HG03565 (cell line): ENCODE results near the gene WDR70.

Experiments used
- ATAC-seq: cut with Tn5 transposase; IDR thresholded peaks from one replicate; pipeline ENCODE4 v1.9.1; 2021; ENCODE audit warnings: mild to moderate bottlenecking, moderate library complexity; ENCODE audit not compliant: unreplicated experiment

Gene WDR70

DNA sequence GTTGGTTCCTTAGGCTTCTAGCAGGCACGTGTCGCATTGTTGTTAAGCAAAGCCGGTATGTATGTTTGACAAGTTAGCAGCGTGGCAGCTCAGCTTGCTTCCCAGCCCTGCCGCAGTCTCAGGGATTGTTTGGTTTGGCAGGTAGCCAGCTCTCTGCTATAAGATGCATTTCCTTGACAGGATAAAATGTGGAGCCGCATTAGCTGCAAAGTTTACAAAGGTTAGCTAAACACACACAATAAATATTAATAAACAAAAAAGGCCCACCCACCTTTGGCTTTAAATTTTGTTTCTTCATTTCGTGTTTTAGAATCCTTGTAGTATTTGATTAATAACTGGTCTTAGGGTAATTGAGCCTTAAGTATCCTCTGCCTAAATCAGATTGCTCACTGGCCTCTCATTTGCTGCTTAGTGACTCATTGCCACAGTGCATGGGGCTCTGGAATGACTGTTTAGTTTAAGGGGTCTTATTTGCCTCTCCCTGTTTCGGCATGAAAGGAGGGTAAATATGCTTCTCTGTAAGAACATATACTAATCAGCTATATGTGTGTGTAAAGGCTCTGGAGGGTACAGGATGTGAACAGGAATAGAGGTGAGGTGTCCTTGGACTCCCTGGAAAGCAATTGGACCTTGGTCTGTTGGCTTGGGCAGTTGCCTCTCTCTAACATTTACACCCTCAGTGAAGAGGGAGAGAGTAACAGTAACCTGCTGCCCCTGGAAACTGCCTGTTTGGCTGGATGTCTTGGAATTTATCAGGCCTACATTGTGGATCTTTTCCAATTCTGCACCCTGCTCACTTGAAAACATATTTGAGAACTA is 338.7 kb downstream of the WDR70 start:
- no peak for ATAC-seq

DNA sequence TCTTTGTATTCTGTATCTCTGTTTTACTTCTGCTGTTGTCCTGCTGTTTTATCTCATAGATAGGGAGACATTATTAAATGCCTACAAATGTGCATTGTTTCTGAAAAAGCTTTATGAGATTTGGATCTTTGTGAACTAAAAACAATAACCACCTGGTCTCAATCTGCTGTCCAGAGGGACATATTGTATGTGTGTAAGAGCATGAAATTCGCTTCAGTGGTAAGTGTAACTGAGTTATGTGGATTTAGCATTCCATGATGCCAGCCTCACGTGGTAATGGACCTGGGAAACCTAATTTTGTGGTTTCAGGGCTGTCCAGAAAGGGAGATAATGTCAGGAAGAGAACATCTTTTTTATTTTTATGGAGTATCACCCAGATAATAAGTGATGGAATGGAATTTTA is 341.4 kb downstream of the WDR70 start:
- no peak for ATAC-seq

DNA sequence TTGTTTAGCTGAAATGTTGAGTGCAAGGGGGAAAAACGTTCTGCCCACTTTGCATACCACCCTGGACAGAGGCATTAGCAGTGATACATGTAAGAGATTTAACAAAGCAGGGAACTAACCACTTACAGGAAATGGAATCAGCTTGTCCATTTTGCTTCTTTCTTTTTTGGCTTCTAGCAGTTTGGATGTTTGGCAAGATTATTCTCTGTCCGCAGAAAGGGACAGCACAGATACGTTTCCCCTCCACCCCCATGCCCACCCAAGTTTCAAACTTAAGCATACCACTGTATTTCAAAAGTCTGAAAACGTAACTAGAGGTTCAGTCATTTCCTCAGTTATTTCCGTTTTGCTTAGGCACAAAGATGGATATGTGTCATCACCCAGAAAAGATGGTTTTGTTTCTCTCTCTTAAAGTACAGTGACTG is 342.3 kb downstream of the WDR70 start:
- ATAC-seq, result peak; percentile 66

DNA sequence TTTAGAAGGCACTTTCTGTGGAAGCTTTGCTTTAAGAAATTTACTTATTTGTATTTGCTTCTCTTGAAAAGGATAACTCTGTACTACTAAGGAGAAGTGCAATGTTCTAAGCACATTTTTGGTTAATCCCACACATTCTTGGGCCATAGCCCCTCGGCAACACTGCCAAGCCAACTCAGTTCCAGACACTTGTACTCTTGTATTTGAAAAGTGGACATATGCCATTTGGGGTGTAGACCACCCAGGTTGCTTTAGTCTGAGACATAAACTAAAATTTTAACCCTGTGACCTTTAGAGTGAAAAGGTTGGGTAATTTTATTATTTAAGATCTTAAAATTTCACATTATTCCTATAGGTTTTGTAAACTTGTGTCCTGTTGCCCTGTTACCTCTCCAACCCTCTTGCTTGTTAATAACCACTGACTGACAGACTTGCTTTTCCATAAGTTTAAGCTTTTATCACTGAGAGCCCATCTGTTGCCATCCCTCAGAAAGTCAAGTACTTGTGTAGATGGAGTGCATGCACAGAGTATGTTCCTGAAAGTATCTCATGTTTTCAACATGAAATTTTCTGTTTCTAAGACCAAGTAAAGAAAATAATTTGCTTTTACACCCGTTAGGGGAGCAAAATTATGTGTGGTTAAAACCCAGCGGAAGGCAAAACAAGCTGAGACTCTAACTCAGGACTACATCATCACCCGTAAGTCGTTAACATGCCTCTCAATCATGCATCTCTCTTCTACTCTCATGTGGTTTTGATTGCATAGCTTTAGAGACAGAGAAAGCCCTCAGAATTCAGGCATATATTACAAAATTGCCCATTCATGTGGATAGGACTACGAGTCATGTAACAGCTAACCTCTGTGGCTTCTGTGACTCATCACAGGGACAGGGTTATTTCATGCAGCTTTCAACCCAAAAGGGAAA is 343.4 kb downstream of the WDR70 start:
- peak; percentile 84 for ATAC-seq

DNA sequence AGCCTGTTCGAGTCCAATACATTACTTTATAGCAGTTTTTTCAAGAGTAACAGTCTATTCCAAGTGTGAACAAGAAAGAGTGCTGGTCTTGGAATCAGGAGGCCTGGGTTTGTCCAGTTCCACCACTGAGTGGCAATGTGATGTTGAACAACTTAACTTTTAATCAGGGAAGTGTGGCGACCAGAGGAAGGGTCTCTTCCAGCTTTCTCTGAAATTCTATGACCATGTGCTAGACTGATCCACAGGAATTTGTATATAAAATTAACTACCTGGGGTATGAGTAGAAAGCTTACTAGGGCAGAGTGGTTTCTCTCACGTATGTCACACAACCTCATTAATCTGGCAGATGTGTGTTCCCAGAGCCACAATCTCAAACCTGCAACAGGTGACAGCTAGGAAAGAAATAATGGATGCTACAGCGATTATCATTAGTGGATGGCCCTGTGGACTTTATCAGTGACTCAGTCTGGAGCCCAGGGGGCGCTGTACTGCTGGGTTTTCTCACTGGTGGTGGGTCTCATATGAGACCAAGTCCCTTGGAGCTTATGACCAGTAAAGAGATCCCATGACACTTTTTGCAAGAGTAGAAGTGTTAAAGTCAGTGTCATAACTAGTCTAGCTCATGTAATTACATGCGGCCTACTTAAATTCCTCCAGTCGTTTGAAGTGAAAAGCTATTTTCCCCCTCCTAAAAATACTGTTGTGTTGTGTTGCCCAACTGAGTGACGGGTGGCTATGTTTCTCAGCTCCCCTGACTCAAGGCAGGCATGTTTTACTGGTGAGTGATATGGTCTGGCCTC is 344.2 kb downstream of the WDR70 start:
- no peak for ATAC-seq

DNA sequence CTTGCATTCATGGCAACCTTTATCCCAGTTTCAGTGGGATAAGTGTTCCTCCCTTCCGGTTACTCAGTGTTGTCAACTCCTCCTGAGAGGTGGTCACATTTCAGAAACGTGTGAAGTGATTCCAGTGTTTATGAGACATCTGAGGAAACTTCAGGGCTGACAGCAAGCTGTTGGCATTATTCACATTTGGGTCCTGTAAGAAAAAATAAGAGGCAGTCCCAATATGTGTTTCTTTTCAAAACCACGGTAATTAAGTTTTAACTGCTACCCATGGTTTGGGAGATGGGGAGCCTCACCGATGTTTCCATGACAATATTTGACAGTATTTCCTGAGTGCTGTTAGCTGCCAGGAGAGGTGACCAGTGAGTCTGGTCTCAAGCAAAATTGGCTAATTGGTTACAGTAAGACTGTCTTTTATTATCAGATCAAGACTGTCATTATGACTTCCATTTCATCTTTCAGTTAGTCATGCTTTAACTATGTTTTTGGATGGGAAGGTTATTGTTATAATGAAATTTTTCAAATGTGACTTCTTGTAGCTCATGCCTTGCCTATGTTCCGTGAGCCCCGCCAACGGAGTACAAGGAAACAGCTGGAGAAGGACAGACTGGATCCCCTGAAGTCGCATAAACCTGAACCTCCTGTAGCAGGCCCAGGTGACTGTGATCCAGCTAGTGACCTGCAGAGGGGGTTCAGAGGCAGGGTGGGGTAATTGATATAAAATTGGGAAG is 345.4 kb downstream of the WDR70 start:
- ATAC-seq, result no peak

DNA sequence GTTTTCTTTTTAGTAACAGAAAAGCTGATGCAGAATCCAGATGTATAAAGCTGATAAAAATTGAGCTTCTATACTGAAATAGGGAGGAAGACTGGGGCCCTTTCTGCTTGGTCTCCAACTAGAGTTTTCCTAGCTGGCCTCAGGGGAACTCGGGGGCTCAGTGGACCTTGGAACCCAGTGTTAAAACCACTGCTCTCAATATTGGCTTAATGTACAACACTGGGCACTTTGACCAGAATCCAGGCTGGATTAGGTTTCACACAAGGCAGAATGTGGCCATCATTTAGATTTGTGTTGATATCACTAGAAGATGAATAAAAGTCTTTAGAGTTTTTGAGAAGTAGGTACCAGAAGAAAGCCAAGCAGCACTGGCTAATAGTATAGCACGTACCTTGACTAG is 346.1 kb downstream of the WDR70 start:
- no peak for ATAC-seq

DNA sequence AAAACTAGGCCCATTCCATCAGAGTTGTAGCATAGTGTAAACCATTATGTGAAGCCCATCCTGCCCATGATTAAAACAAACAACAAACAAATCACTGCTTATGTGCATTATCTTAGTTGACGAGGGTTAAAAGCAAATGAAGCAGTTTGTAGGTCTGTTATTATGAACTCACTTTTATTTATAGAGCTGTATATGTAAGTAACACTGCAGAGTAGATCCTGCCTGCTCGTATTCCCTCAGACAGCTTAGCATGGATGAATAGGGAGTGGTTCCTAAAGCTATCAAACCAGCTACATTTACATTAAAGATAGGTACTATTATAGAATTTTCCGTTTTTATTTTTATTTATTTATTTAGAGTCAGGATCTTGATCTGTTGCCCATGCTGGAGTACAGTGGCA is 348.1 kb downstream of the WDR70 start:
- ATAC-seq, result no peak

DNA sequence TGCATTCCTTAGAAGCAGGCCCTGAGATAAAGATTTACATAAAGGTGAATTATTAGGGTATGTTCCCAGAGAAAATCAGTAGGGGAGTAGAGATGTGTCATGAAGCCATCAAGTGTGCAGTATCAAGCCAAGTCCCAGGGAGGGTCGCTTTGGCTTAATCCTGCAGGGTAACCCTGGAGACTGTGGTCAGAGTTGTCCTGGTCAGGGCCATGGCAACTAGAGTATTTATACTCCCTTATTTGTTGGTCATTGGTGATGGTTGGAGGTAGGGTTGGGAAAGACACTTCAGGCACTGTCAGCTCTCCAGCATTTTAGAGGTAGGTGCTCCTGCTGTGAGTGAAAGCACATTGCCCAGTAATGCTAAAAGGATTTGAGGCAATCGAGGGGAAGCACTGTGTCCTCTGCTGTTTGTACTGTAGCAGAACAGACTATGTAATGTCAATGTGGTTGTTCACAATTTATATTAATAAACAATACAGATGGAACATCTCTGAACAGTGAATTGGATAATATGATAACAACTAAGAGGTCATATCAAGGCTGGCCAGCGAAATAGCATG is 351.9 kb downstream of the WDR70 start:
- ATAC-seq, result no peak

DNA sequence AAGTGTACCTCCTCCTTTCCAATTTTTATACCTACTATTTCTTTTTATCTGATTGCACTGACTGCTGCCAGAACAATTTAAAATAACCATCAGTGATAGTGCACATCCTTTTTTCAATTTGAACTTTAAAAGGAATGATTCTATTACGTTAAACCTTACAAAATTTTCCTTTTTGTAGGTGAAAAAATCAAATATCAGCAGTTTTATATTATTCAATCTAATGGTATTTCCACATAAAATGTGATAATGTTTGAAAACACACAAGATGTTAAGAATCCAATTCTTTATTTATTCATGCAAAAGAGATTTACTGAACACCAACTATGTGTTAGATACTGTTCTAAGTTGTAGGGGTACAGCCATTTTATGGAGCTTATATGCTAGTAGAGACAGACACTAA is 355.0 kb downstream of the WDR70 start:
- ATAC-seq, result no peak

DNA sequence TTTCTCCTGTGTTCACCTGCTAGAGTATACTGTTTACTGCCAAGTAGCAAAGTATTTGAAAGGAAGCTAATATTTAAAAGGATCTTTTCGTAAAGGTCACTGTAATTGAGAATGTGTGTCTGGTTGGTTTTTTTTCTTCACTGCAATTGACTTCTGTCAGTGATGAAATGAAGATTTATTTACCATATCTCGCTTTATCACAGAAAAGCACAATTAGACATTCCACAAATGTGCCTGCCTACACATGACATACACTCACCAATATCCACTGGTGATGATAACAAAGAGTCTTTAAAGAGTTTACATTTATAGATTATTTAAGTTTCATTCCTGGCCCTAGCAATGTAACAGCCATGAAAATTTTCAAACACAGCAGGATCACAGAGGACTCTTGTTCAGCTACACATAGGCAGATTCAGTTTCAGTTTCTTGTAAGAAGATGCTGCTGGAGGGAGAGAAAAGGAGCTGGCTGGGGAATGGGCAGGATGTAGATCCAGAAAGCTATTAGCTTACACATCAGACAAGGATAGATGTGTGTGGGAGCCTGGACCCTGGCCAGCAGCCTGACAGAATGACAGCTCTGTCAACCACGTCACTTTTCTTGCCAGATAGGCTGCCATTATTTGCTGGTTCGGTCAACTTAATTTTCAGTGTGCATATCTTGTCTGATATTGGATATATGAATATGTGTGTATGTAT is 356.7 kb downstream of the WDR70 start:
- no peak for ATAC-seq

DNA sequence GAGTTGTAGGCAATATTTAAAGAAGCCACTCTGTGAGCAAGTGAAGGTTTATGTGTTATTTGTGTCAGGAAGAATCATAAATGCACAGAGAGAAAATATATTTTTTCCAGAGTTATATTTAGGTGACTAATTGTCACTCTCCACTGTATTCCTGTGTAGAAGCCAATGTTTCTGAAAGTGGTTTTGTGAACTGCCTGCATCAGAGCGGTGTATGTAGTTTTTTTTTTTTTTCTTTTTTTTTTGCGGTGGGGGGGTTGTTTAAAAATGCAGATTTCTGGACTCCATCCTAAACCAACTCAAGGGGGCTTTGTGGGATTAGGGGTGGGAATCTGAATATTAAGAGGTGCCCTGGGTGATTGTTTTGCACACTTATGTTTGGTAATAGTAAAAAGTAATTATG is 357.3 kb downstream of the WDR70 start:
- ATAC-seq, result no peak

DNA sequence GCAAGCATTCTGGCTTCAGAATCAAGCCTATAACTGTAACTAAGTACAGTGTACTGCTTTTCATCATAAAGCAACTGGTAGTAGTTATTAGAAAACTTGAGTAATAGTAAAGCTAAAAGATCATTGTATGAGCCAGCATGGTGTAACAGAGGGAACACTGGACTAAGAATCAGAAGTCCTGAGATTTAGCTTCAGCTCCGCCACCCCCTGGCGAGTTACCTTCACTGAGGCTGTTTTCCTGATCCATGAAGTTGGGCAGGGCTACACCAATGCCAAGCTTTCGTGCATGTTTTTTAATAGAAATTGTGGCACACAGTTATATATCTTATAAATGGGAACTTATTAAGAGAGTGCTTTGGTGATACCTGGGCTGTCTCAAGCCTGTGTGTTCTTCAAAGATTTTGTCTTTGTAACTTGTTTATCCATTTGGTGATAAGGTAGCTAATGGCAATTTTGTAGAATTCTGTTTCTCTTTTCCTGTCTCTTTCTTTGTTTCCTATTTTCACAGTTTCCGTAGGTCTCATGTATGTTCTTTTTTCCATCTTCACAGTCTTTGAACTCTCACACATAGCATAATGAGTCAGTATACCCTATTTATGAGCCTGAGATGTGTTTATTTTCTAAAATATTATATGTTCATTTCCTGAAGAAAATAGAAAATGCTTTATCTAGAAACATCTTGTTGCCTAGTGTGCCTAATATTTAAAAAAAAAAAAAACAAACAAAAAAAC is 358.4 kb downstream of the WDR70 start:
- no peak for ATAC-seq

DNA sequence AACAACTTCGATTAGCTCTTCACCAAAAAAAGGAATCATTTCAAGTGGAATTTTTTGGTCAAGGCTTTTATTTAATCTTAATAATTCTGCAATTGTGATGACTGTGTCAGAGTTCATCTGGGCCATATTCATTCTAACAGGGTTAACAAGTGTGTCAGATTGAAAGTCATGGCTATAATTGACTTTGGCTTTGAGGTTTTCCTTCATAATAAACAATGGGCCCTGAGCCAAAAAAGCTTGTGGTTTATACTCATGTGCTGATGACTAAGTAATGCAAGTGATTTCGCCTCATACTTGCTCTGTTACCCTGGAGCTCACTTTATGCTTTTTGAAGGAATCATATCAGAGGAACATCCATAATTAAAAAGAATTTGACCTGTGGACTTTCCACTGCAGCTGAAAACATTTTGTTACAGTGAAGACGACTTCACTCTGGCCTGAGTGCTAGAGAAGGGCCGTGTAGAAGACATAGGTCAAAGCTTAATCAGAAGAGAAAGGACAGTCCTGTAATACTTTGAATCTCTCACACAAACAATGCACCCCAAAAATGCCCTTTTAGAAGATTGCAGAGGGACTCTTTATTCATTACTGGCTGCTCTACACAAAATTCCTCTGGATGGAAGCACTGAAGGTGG is 359.1 kb downstream of the WDR70 start:
- peak; percentile 94 for ATAC-seq

DNA sequence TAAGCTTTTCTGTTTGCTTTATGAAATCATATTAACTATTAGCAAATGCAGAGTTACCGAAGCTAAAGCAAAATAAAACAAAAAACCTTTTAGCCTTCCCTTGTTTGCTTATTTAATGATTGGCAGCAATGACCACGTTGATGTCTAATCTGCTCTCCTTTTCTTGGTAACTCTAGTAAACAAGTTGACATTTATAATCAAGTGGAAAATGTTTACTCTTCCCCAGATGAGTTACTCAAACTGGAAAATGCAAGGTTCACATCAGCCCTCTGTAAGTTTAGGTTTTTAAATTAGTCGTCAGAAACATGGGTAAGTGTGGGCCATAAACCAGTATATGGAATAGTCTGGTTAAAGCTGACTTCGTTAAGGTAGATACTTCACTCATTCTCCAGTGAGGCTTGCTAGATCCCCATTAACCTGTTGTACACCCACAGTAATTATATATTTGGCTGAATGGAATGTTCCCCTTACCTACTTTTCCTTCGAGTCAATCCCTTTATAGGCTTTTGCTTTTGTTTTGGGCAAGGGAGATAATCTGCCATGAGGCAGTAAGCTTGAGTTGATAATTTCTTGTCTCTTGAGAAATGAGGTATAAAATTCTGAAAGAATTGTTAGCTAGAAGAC is 359.9 kb downstream of the WDR70 start:
- ATAC-seq, result no peak

DNA sequence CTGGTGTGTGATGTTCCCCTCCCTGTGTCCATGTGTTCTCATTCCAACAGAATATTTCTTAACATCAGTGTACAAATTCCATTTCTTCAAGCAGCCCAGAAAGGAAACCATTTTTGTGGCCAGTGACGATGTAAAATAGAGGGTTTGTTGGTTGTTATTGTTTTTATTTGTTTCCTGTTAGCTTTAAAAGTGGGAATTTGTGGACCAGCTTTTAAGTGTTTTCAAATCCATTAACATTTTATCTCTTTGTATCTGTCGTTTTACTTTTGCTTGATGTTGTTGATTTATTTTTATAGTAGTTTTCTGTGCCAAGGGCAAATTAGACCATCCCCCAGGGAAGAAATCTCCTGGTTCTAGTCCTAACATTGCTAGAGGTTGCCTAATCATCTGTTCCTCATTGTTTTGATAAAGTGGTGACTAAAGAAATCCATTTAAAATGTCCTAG is 360.7 kb downstream of the WDR70 start:
- no peak for ATAC-seq

DNA sequence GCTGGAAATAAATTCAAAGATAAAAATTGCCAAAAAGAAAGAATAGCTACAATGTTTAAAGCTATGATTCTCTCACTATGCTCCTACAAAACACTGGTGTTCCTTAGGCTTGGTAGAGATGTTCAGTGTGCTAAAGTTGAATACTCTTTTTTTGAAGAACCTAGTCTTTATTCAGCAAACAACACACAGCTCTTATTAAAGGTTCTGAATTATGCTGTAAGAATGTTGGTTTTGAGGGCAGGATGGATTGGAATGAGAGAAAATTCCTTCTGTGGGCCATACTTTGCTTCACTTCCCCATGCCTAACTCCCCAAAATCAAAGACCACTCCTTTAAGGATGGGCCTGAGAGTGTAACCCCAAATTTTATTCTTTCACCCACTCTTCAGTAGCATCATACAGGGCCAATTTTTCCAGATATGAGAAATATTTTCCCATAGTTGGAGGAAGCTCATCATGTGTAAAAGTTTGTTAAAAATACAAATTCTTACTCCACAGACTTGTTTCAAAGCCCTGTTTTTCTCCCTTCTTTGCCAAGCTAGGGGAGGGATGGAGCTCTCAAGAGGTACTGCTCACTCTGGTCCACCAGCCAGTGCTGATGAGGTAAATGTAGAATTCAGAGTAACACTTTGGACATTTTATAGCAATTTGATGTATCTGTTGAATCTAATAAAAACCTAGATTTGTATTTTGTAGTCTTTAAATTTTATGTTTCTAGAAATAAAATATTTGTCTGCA is 361.4 kb downstream of the WDR70 start:
- no peak for ATAC-seq
